T47D (cell line): ENCODE data around the gene NBAS.
A peak's percentile ranks its signal among the peaks of the same experiment; 100 is the strongest.

ENCODE experiments used
- DNase-seq, 2 experiments: peaks; one replicate each; pipeline versions ENCODE4 v3.0.0 to v3.0.0-alpha.2; 2011 to 2012; ENCODE audit warnings: low read depth in 1 of 2, low spot score in 1 of 2
- JUND ChIP-seq: IDR thresholded peaks from 2 replicates; pipeline ENCODE4 v1.6.1; 2012; ENCODE audit warnings: low read depth
- in situ Hi-C: cut with HindIII; loops from 2 replicates; pipeline ENCODE4 v1.10.0; 2016; ENCODE audit warnings: low sequenced_read_pairs, low pct_unique_long_range_greater_than_20kb

The NBAS gene

GRCh38 chr2:15560988-15561573, at the start of gene NBAS:
Gene NBAS, minus strand, starts transcription at chr2:15561334. Its CDS starts 30 bp downstream, at chr2:15561304.
- DNase-seq = peak; percentile 30 to 88
- TF ChIP-seq JUND = no peak
- in situ Hi-C loops = no loop called here

- no peak for DNase-seq
- in situ Hi-C loops = no loop called here
- no peak for TF ChIP-seq JUND
Measured at GRCh38 chr2:15610430-15610952, 49.4 kb upstream of the NBAS start.

- no peak for DNase-seq
- TF ChIP-seq JUND = no peak
- in situ Hi-C loops = no loop called here
Measured at GRCh38 chr2:15609341-15610042, 48.4 kb upstream of the NBAS start.

DNA sequence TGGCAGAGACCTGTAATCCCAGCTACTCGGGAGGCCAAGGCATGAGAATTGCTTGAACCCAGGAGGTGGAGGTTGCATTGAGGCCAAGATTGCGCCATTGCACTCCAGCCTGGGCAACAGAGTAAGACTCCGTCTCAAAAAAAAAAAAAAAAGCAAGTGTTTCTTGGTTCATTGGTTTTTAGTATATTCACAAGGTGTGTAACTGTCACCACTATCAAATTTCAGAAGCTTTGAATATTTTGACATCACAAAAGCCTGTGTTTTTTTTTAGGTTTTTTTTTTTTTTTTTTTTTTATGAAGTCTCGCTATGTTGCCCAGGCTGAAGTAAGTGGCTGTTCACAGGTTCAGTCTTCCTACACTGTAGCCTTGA, 47.2 kb upstream of the NBAS start:
- no peak for TF ChIP-seq JUND
- DNase-seq = no peak
- in situ Hi-C loops = no loop called here

- TF ChIP-seq JUND = no peak
- in situ Hi-C loops = no loop called here
- no peak for DNase-seq
Measured at GRCh38 chr2:15607709-15608391, 46.7 kb upstream of the NBAS start.

DNA sequence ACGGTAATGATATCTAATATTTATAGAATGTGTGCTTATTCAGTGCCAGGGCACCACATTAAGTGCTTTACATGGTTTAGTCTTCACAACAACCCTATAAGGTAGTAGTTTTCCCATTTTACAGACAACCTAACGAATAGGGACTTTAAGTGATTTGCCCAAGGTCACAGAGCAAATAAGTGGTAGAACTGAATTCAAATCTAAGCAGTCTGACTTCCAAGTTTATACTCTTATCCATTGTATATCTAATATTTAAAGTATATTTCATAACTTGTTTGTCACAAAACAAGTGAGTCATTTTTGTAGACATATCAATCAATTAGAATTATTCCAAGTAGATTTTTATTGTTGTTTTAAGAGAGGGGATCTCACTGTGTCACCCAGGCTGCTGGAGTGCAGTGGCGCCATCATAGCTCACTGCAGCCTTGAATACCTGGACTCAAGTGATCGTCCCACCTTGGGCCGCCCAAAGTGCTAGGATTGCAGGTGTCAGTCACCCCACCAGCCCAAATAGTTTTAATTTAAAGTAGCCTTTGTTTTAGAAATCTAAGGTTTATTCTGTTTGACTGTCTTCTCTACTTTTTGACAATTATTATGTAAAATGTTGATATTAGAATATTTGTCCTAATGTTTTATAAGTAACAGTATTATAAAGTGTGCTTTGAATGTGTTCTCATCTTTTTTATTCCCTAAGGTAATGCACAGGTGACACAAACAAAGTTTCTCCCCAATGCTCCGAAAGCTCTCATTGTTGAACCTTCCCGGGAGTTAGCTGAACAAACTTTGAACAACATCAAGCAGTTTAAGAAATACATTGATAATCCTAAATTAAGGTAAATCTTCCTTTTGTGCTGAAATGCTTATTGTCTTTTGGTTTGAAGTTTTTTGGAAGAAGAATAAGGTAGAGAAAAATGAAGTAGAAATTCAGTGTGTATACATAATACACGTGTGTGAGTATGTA, 45.6 kb upstream of the NBAS start:
- in situ Hi-C loops = no loop called here
- no peak for DNase-seq
- TF ChIP-seq JUND = no peak

- in situ Hi-C loops = no loop called here
- DNase-seq = no peak
- no peak for TF ChIP-seq JUND
Measured at GRCh38 chr2:15605721-15606120, 44.6 kb upstream of the NBAS start.

GRCh38 chr2:15603948-15604347, 42.8 kb upstream of the NBAS start:
- no peak for DNase-seq
- in situ Hi-C loops = no loop called here
- TF ChIP-seq JUND = no peak

- TF ChIP-seq JUND = no peak
- in situ Hi-C loops = no loop called here
- no peak for DNase-seq
Measured at GRCh38 chr2:15603044-15603765, 42.1 kb upstream of the NBAS start.

GRCh38 chr2:15602393-15602792, 41.3 kb upstream of the NBAS start:
- no peak for TF ChIP-seq JUND
- no peak for DNase-seq
- in situ Hi-C loops = no loop called here

DNA sequence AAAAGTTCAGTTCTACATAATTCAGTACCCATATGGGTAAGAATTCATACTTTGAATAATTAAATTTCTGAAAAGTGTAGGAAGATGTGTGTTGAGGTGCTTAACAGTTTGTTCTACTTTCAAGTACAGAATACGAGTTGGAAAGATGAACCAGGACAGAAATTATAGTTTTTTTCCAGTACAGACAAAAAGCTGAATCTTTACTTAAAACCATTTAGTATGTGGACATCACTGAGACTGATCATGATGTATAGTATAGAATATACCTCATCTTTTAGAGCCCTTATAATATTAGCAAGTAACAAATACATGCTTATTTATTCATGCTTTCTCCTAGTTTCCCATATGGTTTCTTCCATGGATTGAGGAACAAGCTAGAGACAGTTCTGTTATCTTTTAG, 40.5 kb upstream of the NBAS start:
- in situ Hi-C loops = no loop called here
- DNase-seq = no peak
- TF ChIP-seq JUND = no peak

DNA sequence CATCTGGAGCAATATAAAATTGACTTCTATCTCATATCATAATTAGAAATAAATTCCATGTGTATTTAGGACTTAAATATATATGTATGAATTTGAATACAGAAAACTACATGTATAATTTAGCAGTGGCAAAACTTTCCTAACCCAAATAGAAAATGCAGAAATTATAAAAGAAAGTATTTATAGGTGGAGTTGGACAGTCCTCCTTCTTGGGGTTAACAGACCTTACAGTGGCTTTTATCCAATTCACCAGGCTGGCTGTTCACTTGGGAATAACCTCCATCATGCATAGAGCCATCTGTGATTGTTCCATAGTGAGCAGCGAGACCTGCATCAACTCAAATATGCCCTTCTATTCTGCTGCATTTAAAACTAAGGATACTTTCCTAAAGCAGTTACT, 38.9 kb upstream of the NBAS start:
- DNase-seq = no peak
- in situ Hi-C loops = no loop called here

More for the DNA sequence above, 38.9 kb upstream of the NBAS start:
- no peak for TF ChIP-seq JUND
